Neural crest cell (in vitro differentiated cells): ENCODE results near the gene CA9. TPM values are rescaled to one million over a fixed set of nuclear protein-coding genes. Genes with fewer than 3 reads are reported as not detected.

Experiments
- DNase-seq: peaks from one replicate; pipeline ENCODE4 v3.0.0; 2021; ENCODE audit warnings: low read depth, mixed read lengths, low spot score
- H3K27ac Mint-ChIP-seq: one replicate; pipeline ENCODE4 v1.8.0; 2021; ENCODE audit warnings: mild to moderate bottlenecking, mixed read lengths; ENCODE audit not compliant: unreplicated experiment
- H3K27me3 Mint-ChIP-seq: 2 replicates; pipeline ENCODE4 v1.8.0; 2021; ENCODE audit warnings: low read depth, mild to moderate bottlenecking, mixed read lengths
- H3K36me3 Mint-ChIP-seq: 2 replicates; pipeline ENCODE4 v1.8.0; 2021; ENCODE audit warnings: low read depth, mild to moderate bottlenecking, mixed read lengths
- H3K4me1 Mint-ChIP-seq: 2 replicates; pipeline ENCODE4 v1.8.0; 2021; ENCODE audit warnings: mixed read lengths
- H3K4me3 Mint-ChIP-seq: one replicate; pipeline ENCODE4 v1.8.0; 2021; ENCODE audit warnings: mild to moderate bottlenecking, mixed read lengths
- H3K9me3 Mint-ChIP-seq: 2 replicates; pipeline ENCODE4 v1.8.0; 2021; ENCODE audit warnings: mixed read lengths
- CTCF ChIP-seq: fragments of 200-600 bp; sonication (generic); conservative IDR thresholded peaks from 2 replicates; pipeline ENCODE4 v1.5.0; 2021; ENCODE audit warnings: antibody characterized with exemption, mild to moderate bottlenecking
- total RNA-seq: library from RNA; stranded (reverse); gene quantifications from 2 replicates; pipeline ENCODE4 v1.2.1, GENCODE V29; 2021

Gene CA9
- total RNA-seq, 1 donor from 2014 or later = 0.63 TPM

GRCh38 chr9:35717132-35717870 is 43.6 kb downstream of the CA9 start:
- TF ChIP-seq CTCF = no peak
- no peak for DNase-seq
- Mint-ChIP-seq H3K4me3 (no peak overlapping the region), H3K9me3 (no peaks in the 10 kb centered on the region), H3K27me3 (no peaks in the 10 kb centered on the region), H3K27ac (no peak overlapping the region), H3K4me1 (no peaks in the 10 kb centered on the region), H3K36me3 (peaks cover 18% of the 10 kb centered on the region)

- Mint-ChIP-seq H3K36me3 (peaks cover 18% of the 10 kb centered on the region), H3K27ac (no peak overlapping the region)
- TF ChIP-seq CTCF = no peak
These were observed 45.2 kb downstream of the CA9 start for GRCh38 chr9:35718721-35719511.

GRCh38 chr9:35719546-35719945 is 45.8 kb downstream of the CA9 start:
- Mint-ChIP-seq H3K9me3 (no peaks in the 10 kb centered on the region), H3K36me3 (peaks cover 20% of the 10 kb centered on the region), H3K27me3 (no peaks in the 10 kb centered on the region), H3K4me3 (no peak overlapping the region), H3K4me1 (no peaks in the 10 kb centered on the region), H3K27ac (no peak overlapping the region)
- no peak for DNase-seq
- no peak for TF ChIP-seq CTCF

More at GRCh38 chr9:35718721-35719511, 45.2 kb downstream of the CA9 start:
- H3K4me1 Mint-ChIP-seq = no peaks in the 10 kb centered on the region
- no peaks in the 10 kb centered on the region for H3K27me3 Mint-ChIP-seq
- no peak overlapping the region for H3K4me3 Mint-ChIP-seq
- DNase-seq = no peak
- H3K9me3 Mint-ChIP-seq = no peaks in the 10 kb centered on the region

GRCh38 chr9:35723426-35723825 is 49.7 kb downstream of the CA9 start:
- Mint-ChIP-seq H3K27ac (no peak overlapping the region), H3K36me3 (peaks cover 20% of the 10 kb centered on the region), H3K27me3 (no peaks in the 10 kb centered on the region), H3K4me3 (no peak overlapping the region), H3K4me1 (no peaks in the 10 kb centered on the region), H3K9me3 (no peaks in the 10 kb centered on the region)
- DNase-seq = no peak
- TF ChIP-seq CTCF = no peak

- Mint-ChIP-seq H3K4me1 (no peaks in the 10 kb centered on the region), H3K27me3 (no peaks in the 10 kb centered on the region), H3K36me3 (peaks cover 19% of the 10 kb centered on the region), H3K9me3 (no peaks in the 10 kb centered on the region), H3K27ac (no peak overlapping the region), H3K4me3 (no peak overlapping the region)
- no peak for TF ChIP-seq CTCF
- no peak for DNase-seq
These were observed 50.2 kb downstream of the CA9 start for GRCh38 chr9:35723908-35724307.
